ENCODE results near the gene NPDC1.

Gene NPDC1

DNA sequence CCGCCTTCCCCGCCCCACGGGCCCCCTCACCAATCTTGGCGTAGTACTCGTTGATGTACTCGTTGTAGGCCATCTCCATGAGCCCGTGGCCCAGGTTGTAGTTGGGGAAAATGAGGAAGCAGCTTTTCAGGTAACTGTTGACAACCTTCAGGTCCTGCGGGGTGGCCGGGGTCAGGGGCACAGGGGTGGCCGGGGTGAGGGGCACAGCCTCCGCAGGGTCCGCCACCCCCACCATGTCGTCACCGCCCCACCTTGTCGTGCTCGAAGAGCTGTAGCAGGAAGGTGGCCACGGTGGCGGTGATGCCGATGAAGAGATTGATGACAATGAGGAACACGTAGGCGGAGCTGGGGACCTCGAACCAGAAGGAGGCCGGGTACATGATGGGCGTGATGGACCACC lies 34.8 kb downstream of the NPDC1 start:
- no peak for DNase-seq (ENCODE audit: insufficient read length, low spot score)
- TF ChIP-seq, protein P1, sequence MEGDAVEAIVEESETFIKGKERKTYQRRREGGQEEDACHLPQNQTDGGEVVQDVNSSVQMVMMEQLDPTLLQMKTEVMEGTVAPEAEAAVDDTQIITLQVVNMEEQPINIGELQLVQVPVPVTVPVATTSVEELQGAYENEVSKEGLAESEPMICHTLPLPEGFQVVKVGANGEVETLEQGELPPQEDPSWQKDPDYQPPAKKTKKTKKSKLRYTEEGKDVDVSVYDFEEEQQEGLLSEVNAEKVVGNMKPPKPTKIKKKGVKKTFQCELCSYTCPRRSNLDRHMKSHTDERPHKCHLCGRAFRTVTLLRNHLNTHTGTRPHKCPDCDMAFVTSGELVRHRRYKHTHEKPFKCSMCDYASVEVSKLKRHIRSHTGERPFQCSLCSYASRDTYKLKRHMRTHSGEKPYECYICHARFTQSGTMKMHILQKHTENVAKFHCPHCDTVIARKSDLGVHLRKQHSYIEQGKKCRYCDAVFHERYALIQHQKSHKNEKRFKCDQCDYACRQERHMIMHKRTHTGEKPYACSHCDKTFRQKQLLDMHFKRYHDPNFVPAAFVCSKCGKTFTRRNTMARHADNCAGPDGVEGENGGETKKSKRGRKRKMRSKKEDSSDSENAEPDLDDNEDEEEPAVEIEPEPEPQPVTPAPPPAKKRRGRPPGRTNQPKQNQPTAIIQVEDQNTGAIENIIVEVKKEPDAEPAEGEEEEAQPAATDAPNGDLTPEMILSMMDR (IDR thresholded peaks at IDR 0.05; ENCODE audit: insufficient read depth, missing control alignments): no peak
- no peak for FAIRE-seq

DNA sequence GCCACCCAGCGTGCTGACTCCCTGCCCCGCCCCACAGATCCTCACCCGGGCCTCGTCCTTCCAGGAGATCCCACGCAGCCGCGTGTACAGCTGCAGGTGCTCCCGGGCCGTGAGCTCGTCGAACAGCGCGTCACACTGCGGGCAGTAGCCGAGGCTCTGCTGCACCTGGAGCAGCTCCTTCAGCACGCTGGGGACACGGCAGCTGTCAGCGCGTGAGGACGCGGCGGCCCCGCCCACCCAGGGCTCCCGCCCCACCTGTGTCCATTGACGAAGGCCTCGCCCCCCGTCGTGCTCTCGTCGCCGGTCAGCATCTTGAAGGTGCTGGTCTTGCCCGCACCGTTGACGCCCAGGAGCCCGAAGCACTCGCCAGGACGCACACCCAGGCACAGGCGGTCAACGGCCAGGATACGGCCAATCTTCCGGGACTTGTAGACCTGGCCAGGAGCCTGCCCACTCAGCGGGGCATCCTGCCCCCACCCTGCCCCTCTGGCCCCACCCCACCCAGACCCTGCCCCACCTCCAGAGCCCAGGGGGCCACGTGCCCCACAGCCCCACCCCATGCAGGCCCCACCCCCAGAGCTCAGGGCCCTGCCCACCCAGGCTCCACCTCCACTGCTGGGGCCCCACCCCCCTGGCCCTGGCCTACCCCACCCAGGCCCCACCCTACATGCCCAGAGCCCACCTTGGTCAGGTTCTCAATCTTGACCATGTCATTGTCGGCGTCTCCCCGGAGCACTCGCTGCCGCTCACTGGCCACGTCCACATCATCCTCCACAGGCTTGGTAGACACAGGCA lies 35.8 kb downstream of the NPDC1 start:
- DNase-seq (ENCODE audit: insufficient read length, low spot score): no peak
- TF ChIP-seq, protein P1 (IDR thresholded peaks at IDR 0.05; ENCODE audit: insufficient read depth, missing control alignments): no peak
- FAIRE-seq: no peak

DNA sequence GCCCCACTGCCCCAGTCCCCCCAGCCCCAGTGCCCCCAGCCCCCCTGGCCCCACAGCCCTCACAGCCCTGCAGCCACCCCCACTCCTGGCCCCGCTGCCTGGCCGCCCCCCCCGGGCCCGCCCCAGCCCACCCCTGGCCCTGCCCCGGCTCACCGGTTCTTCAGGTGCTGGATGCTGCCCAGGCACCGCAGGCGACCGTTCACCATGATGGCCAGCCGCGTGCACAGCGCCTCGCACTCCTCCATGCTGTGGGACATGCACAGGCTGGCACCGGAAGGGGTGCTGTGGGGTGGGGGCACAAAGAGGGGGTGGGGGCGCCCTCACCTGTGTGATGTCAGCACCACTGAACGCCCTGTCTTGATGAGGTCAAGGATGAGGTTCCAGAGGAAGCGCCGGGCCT lies 36.8 kb downstream of the NPDC1 start:
- FAIRE-seq (no peak), DNase-seq (ENCODE audit: insufficient read length, low spot score) (no peak)
- TF ChIP-seq, protein P1 (IDR thresholded peaks at IDR 0.05; ENCODE audit: insufficient read depth, missing control alignments): no peak

- DNase-seq (ENCODE audit: insufficient read length, low spot score) (no peak), FAIRE-seq (no peak)
- TF ChIP-seq, protein P1 (IDR thresholded peaks at IDR 0.05; ENCODE audit: insufficient read depth, missing control alignments): no peak
Measured at GRCh38 chr9:137008312-137008711, 37.7 kb downstream of the NPDC1 start.

DNA sequence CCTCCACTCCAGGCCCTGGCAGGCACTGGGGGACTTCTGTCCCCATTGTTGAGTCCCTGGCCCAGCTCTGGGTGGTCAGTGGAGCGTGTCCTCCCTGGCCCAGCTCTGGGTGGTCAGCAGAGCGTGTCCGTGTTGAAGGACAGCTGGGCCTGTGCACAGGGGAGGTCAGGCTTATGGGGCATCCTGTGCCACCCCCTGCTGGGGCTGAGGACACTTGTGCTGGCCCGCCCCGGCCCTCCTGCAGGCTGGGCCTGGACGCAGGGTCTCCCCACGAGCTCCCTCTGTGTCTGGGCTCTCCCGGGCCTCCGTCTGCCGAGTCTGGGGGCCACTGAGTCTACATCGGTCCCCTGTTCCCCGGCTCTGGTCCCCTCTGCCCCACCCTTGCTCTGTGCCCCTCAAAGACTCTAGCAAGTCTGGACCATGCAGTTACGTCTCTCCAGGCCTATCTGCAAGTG lies 38.1 kb downstream of the NPDC1 start:
- DNase-seq (ENCODE audit: insufficient read length, low spot score) (no peak), FAIRE-seq (no peak)
- TF ChIP-seq, protein P1 (IDR thresholded peaks at IDR 0.05; ENCODE audit: insufficient read depth, missing control alignments): no peak

DNA sequence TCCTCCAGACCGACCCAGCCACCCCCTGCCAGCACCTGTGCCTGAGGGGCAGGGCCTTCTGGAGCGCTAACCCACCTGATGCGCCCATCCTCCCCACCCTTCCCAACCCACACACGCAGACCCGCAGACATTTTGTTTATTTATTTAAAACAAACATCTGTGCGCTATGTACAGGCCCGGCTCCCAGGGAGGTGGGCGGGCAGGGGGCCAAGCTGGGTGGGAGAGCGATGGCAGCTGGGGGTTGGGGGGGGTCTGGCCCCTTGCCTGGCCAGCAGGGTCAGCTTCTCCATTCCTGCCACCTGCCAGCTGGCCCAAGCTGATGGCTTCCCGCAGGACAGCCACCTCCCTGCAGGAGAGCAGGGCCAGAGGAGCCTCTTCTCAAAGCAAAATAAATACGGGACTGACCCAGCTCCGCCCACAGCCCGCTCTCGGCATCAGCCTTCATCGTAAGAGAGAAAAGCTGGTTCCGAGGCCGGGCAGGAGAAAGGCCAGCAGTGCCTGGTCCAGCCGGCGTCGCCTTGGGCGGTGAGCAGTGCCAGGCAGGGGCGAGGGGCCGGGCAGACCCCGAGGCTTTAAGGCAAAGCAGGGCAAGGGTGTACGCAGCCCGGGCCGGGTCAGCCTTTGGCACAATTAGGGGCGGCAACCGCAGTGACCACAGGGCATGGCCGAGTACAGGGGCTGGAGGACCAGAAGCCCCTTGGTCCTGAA lies 38.7 kb downstream of the NPDC1 start:
- TF ChIP-seq, protein P1 (IDR thresholded peaks at IDR 0.05; ENCODE audit: insufficient read depth, missing control alignments): no peak
- DNase-seq (ENCODE audit: insufficient read length, low spot score) (no peak), FAIRE-seq (no peak)

All from D721Med (cell line).